ENCODE measurements around the gene RAB44. TPM values are rescaled to one million over a fixed set of nuclear protein-coding genes. Genes with fewer than 3 reads are reported as not detected.

Gene RAB44
- total and polyA plus RNA-seq, 4 donors, result 0.29 to 0.66 TPM; not detected in 2

- Histone ChIP-seq H3K36me3 (ENCODE audit: control insufficient read depth in 1 of 2, insufficient read depth in 2 of 2, low read length in 1 of 2) (no peaks in the 10 kb centered on the region), H3K9me3 (ENCODE audit: control insufficient read depth, low read length) (no peaks in the 10 kb centered on the region), H3K4me3 (ENCODE audit: low read length in 2 of 2) (no peak overlapping the region), H3K27me3 (ENCODE audit: control insufficient read depth in 1 of 2, insufficient read depth in 2 of 2, low read length in 1 of 2) (no peaks in the 10 kb centered on the region), H3K27ac (ENCODE audit: low read depth in 1 of 2, low read length in 2 of 2) (no peak overlapping the region), H3K4me1 (ENCODE audit: control insufficient read depth in 1 of 2, insufficient read depth in 2 of 2, low read length in 2 of 2) (no peaks in the 10 kb centered on the region)
- intact Hi-C loops (cut with DNase I), result no loop called here
- ATAC-seq (ENCODE audit: low FRiP score) (no peak), DNase-seq (peak in 1 of 2 donors; percentile 67)
- WGBS, 2 donors, result 93 to 97% methylated on average over 14 of the region's 14 CpGs
Observed at GRCh38 chr6:36737043-36737785, 39.6 kb downstream of the RAB44 start.

- intact Hi-C loops (cut with DNase I), result no loop called here
- DNase-seq (no peak), ATAC-seq (ENCODE audit: low FRiP score) (no peak)
- Histone ChIP-seq H3K36me3 (ENCODE audit: control insufficient read depth in 1 of 2, insufficient read depth in 2 of 2, low read length in 1 of 2) (no peaks in the 10 kb centered on the region), H3K4me1 (ENCODE audit: control insufficient read depth in 1 of 2, insufficient read depth in 2 of 2, low read length in 2 of 2) (no peaks in the 10 kb centered on the region), H3K27me3 (ENCODE audit: control insufficient read depth in 1 of 2, insufficient read depth in 2 of 2, low read length in 1 of 2) (no peaks in the 10 kb centered on the region), H3K9me3 (ENCODE audit: control insufficient read depth, low read length) (no peaks in the 10 kb centered on the region), H3K27ac (ENCODE audit: low read depth in 1 of 2, low read length in 2 of 2) (no peak overlapping the region), H3K4me3 (ENCODE audit: low read length in 2 of 2) (no peak overlapping the region)
- 96 to 100% methylated on average over 1 of the region's 1 CpG for WGBS, 2 donors
Observed at GRCh38 chr6:36738108-36738507, 40.5 kb downstream of the RAB44 start.

GRCh38 chr6:36739947-36740817 lies 42.6 kb downstream of the RAB44 start:
- ATAC-seq (ENCODE audit: low FRiP score) (no peak), DNase-seq (peak in 1 of 2 donors; percentile 73)
- no peaks in the 10 kb centered on the region for H3K27me3 ChIP-seq (ENCODE audit: control insufficient read depth in 1 of 2, insufficient read depth in 2 of 2, low read length in 1 of 2)
- H3K9me3 ChIP-seq (ENCODE audit: control insufficient read depth, low read length), result no peaks in the 10 kb centered on the region
- intact Hi-C loops (cut with DNase I), result no loop called here
- H3K4me3 ChIP-seq (ENCODE audit: low read length in 2 of 2), result no peak overlapping the region
- no peak overlapping the region for H3K27ac ChIP-seq (ENCODE audit: low read depth in 1 of 2, low read length in 2 of 2)
- H3K4me1 ChIP-seq (ENCODE audit: control insufficient read depth in 1 of 2, insufficient read depth in 2 of 2, low read length in 2 of 2), result no peaks in the 10 kb centered on the region
- no peaks in the 10 kb centered on the region for H3K36me3 ChIP-seq (ENCODE audit: control insufficient read depth in 1 of 2, insufficient read depth in 2 of 2, low read length in 1 of 2)
- 91% methylated on average over 13 of the region's 13 CpGs for WGBS, 2 donors

GRCh38 chr6:36740818-36741179 lies 43.2 kb downstream of the RAB44 start:
- DNase-seq (peak in 1 of 2 donors; percentile 56), ATAC-seq (ENCODE audit: low FRiP score) (no peak)
- no peaks in the 10 kb centered on the region for H3K36me3 ChIP-seq (ENCODE audit: control insufficient read depth in 1 of 2, insufficient read depth in 2 of 2, low read length in 1 of 2)
- H3K4me1 ChIP-seq (ENCODE audit: control insufficient read depth in 1 of 2, insufficient read depth in 2 of 2, low read length in 2 of 2), result no peaks in the 10 kb centered on the region
- no peak overlapping the region for H3K27ac ChIP-seq (ENCODE audit: low read depth in 1 of 2, low read length in 2 of 2)
- 94% methylated on average over 11 of the region's 11 CpGs for WGBS, 2 donors
- no peaks in the 10 kb centered on the region for H3K27me3 ChIP-seq (ENCODE audit: control insufficient read depth in 1 of 2, insufficient read depth in 2 of 2, low read length in 1 of 2)
- intact Hi-C loops (cut with DNase I), result no loop called here
- H3K4me3 ChIP-seq (ENCODE audit: low read length in 2 of 2), result no peak overlapping the region
- H3K9me3 ChIP-seq (ENCODE audit: control insufficient read depth, low read length), result no peaks in the 10 kb centered on the region

GRCh38 chr6:36742146-36742545 lies 44.5 kb downstream of the RAB44 start:
- ATAC-seq (ENCODE audit: low FRiP score) (no peak), DNase-seq (peak in 1 of 2 donors; percentile 72)
- 93 to 95% methylated on average over 19 of the region's 19 CpGs for WGBS, 2 donors
- H3K27ac ChIP-seq (ENCODE audit: low read depth in 1 of 2, low read length in 2 of 2), result no peak overlapping the region
- intact Hi-C loops (cut with DNase I), result no loop called here
- H3K27me3 ChIP-seq (ENCODE audit: control insufficient read depth in 1 of 2, insufficient read depth in 2 of 2, low read length in 1 of 2), result no peaks in the 10 kb centered on the region
- H3K9me3 ChIP-seq (ENCODE audit: control insufficient read depth, low read length), result no peaks in the 10 kb centered on the region
- H3K4me1 ChIP-seq (ENCODE audit: control insufficient read depth in 1 of 2, insufficient read depth in 2 of 2, low read length in 2 of 2), result no peaks in the 10 kb centered on the region
- no peaks in the 10 kb centered on the region for H3K36me3 ChIP-seq (ENCODE audit: control insufficient read depth in 1 of 2, insufficient read depth in 2 of 2, low read length in 1 of 2)
- H3K4me3 ChIP-seq (ENCODE audit: low read length in 2 of 2), result no peak overlapping the region

GRCh38 chr6:36743032-36743431 lies 45.4 kb downstream of the RAB44 start:
- Histone ChIP-seq H3K36me3 (ENCODE audit: control insufficient read depth in 1 of 2, insufficient read depth in 2 of 2, low read length in 1 of 2) (no peaks in the 10 kb centered on the region), H3K4me1 (ENCODE audit: control insufficient read depth in 1 of 2, insufficient read depth in 2 of 2, low read length in 2 of 2) (no peaks in the 10 kb centered on the region), H3K27ac (ENCODE audit: low read depth in 1 of 2, low read length in 2 of 2) (no peak overlapping the region), H3K27me3 (ENCODE audit: control insufficient read depth in 1 of 2, insufficient read depth in 2 of 2, low read length in 1 of 2) (no peaks in the 10 kb centered on the region), H3K9me3 (ENCODE audit: control insufficient read depth, low read length) (no peaks in the 10 kb centered on the region), H3K4me3 (ENCODE audit: low read length in 2 of 2) (no peak overlapping the region)
- WGBS, 2 donors, result 84 to 85% methylated on average over 5 of the region's 5 CpGs
- ATAC-seq (ENCODE audit: low FRiP score), result no peak
- intact Hi-C loops (cut with DNase I), result no loop called here
- DNase-seq, result no peak

- no peak for ATAC-seq (ENCODE audit: low FRiP score)
- Histone ChIP-seq H3K27me3 (ENCODE audit: control insufficient read depth in 1 of 2, insufficient read depth in 2 of 2, low read length in 1 of 2) (no peaks in the 10 kb centered on the region), H3K4me1 (ENCODE audit: control insufficient read depth in 1 of 2, insufficient read depth in 2 of 2, low read length in 2 of 2) (no peaks in the 10 kb centered on the region), H3K9me3 (ENCODE audit: control insufficient read depth, low read length) (no peaks in the 10 kb centered on the region), H3K36me3 (ENCODE audit: control insufficient read depth in 1 of 2, insufficient read depth in 2 of 2, low read length in 1 of 2) (no peaks in the 10 kb centered on the region), H3K27ac (ENCODE audit: low read depth in 1 of 2, low read length in 2 of 2) (no peak overlapping the region), H3K4me3 (ENCODE audit: low read length in 2 of 2) (no peak overlapping the region)
- intact Hi-C loops (cut with DNase I), result no loop called here
- WGBS, 2 donors, result 91 to 93% methylated on average over 24 of the region's 24 CpGs
- peak in 1 of 2 donors; percentile 75 for DNase-seq
Observed at GRCh38 chr6:36743538-36744303, 46.1 kb downstream of the RAB44 start.

GRCh38 chr6:36744304-36744673 lies 46.7 kb downstream of the RAB44 start:
- ATAC-seq (ENCODE audit: low FRiP score) (no peak), DNase-seq (no peak)
- H3K9me3 ChIP-seq (ENCODE audit: control insufficient read depth, low read length), result no peaks in the 10 kb centered on the region
- H3K27ac ChIP-seq (ENCODE audit: low read depth in 1 of 2, low read length in 2 of 2), result no peak overlapping the region
- no peak overlapping the region for H3K4me3 ChIP-seq (ENCODE audit: low read length in 2 of 2)
- WGBS, 2 donors, result 74 to 84% methylated on average over 2 of the region's 2 CpGs
- H3K4me1 ChIP-seq (ENCODE audit: control insufficient read depth in 1 of 2, insufficient read depth in 2 of 2, low read length in 2 of 2), result no peaks in the 10 kb centered on the region
- no peaks in the 10 kb centered on the region for H3K36me3 ChIP-seq (ENCODE audit: control insufficient read depth in 1 of 2, insufficient read depth in 2 of 2, low read length in 1 of 2)
- intact Hi-C loops (cut with DNase I), result no loop called here
- H3K27me3 ChIP-seq (ENCODE audit: control insufficient read depth in 1 of 2, insufficient read depth in 2 of 2, low read length in 1 of 2), result no peaks in the 10 kb centered on the region
